Transverse colon (tissue), 4 donors: ENCODE data around the gene CLEC3B. TPM values are rescaled to one million over a fixed set of nuclear protein-coding genes. Genes with fewer than 3 reads are reported as not detected.
"Not testable (repeated sequence)": the region's sequence is repeated elsewhere in the genome, so short reads cannot be mapped to it uniquely, and the experiment has no call there.

Experiments
- DNase-seq: peaks from one replicate; pipeline ENCODE4 v3.0.0-alpha.2; 2019
- H3K27ac ChIP-seq, 4 donors: fragments of 200-600 bp; sonication (generic); 2 replicates each; pipeline ENCODE4 v1.5.1; 2016 to 2018; ENCODE audit warnings: inconsistent platforms in 4 of 4
- H3K27me3 ChIP-seq: fragments of 200-600 bp; sonication (generic); 2 replicates; pipeline ENCODE4 v1.5.1; 2017; ENCODE audit warnings: inconsistent platforms
- H3K36me3 ChIP-seq, 4 donors: fragments of 200-600 bp; sonication (generic); 2 replicates each; pipeline ENCODE4 v1.5.1; 2017 to 2019; ENCODE audit warnings: inconsistent platforms in 4 of 4
- H3K4me1 ChIP-seq, 4 donors: fragments of 200-600 bp; sonication (generic); 2 replicates each; pipeline ENCODE4 v1.5.1; 2017 to 2020; ENCODE audit warnings: inconsistent platforms in 4 of 4
- H3K4me3 ChIP-seq, 4 donors: fragments of 200-600 bp; sonication (generic); 1 replicate in 1 of 4; 2 replicates in 3 of 4; pipeline versions ENCODE4 v1.5.1 to v1.6.1; 2017 to 2019; ENCODE audit warnings: inconsistent platforms in 4 of 4
- H3K9me3 ChIP-seq, 2 donors: fragments of 200-600 bp; sonication (generic); 2 replicates each; pipeline ENCODE4 v1.5.1; 2017 to 2019; ENCODE audit warnings: inconsistent platforms in 2 of 2
- CTCF ChIP-seq, 5 experiments: fragments of 200-600 bp in 3 of 5; fragments of 450-650 bp in 2 of 5; sonication (generic) in 3 of 5; IDR thresholded peaks; 1 replicate in 2 of 5; 2 replicates in 3 of 5; pipeline ENCODE4 v1.5.1; 2016 to 2017; ENCODE audit warnings: antibody characterized with exemption in 5 of 5, inconsistent platforms in 3 of 5, mild to moderate bottlenecking in 2 of 5, moderate library complexity in 1 of 5
- EP300 ChIP-seq: sonication (generic); formaldehyde crosslinking; IDR thresholded peaks from one replicate; pipeline ENCODE4 v1.6.1; 2017; ENCODE audit warnings: antibody characterized with exemption, low read depth
- POLR2A ChIP-seq: fragments of 450-650 bp; IDR thresholded peaks from one replicate; pipeline ENCODE4 v1.6.1; 2016; ENCODE audit warnings: antibody characterized with exemption, mild to moderate bottlenecking, moderate library complexity
- POLR2AphosphoS5 ChIP-seq, 3 donors: sonication (generic); formaldehyde crosslinking; IDR thresholded peaks; one replicate each; pipeline ENCODE4 v1.6.1; 2016; ENCODE audit warnings: antibody characterized with exemption in 3 of 3
- WGBS, 2 donors: methylation state at CpG; one replicate each; pipeline ENCODE4 v1.1.5; 2018; ENCODE audit warnings: low coverage in 1 of 2; 5-methylcytosine and 5-hydroxymethylcytosine counted together
- in situ Hi-C, 4 donors: fragments of 200-750 bp; cut with MboI; loops; one replicate each; pipeline versions ENCODE4 v1.15.0 to v1.15.1; 2017; ENCODE audit warnings: low sequenced_read_pairs in 3 of 4, low pct_ligation_motif_present in 1 of 4, low pct_unique_long_range_greater_than_20kb in 1 of 4
- intact Hi-C: fragments of 100-400 bp; cut with DNase I; formaldehyde crosslinking; loops from one replicate; pipeline ENCODE4 v1.15.1; 2023; ENCODE audit warnings: low total_unique reads
- total RNA-seq, 4 donors: library from RNA; depleted of rRNA; stranded (reverse); fragments of >200 nt; gene quantifications; one replicate each; pipeline ENCODE4 v1.1.0, GENCODE V29; 2016

Gene CLEC3B
- total RNA-seq, 4 donors from 2014 or later, result 6.0 to 70.7 (median 16.4) TPM

GRCh38 chr3:45071075-45071474 lies 45.0 kb downstream of the CLEC3B start:
- intact Hi-C loops (no loop called here), in situ Hi-C loops (no loop called here)
- Histone ChIP-seq H3K27me3 (no peaks in the 10 kb centered on the region), H3K4me1 (peaks cover 0 to 35% (median 13%) of the 10 kb centered on the region in 4 donors), H3K27ac (no peak overlapping the region), H3K36me3 (no peaks in the 10 kb centered on the region), H3K4me3 (no peak overlapping the region), H3K9me3 (no peaks in the 10 kb centered on the region)
- TF ChIP-seq POLR2AphosphoS5 (IDR thresholded peaks at IDR 0.05), result no peak
- TF ChIP-seq CTCF (IDR thresholded peaks at IDR 0.05), result no peak
- no peak for TF ChIP-seq EP300
- no peak for TF ChIP-seq POLR2A
- DNase-seq, result no peak

GRCh38 chr3:45075821-45076625 lies 49.9 kb downstream of the CLEC3B start:
- no peaks in the 10 kb centered on the region for H3K9me3 ChIP-seq
- H3K27ac ChIP-seq, result no peak overlapping the region
- no peak for DNase-seq
- 70 to 87% methylated on average over 2 to 11 of the region's 11 CpGs for WGBS, 2 donors
- H3K36me3 ChIP-seq, result no peaks in the 10 kb centered on the region
- intact Hi-C loops, result no loop called here
- no peaks in the 10 kb centered on the region for H3K27me3 ChIP-seq
- no peak overlapping the region for H3K4me3 ChIP-seq
- peaks cover 3 to 14% (median 13%) of the 10 kb centered on the region in 4 donors for H3K4me1 ChIP-seq
- in situ Hi-C loops, result no loop called here
- TF ChIP-seq POLR2A (no peak), POLR2AphosphoS5 (IDR thresholded peaks at IDR 0.05) (no peak), CTCF (IDR thresholded peaks at IDR 0.05) (no peak), EP300 (no peak)

GRCh38 chr3:45078256-45078655 lies 52.2 kb downstream of the CLEC3B start:
- H3K4me1 ChIP-seq, result peaks cover 3 to 14% (median 13%) of the 10 kb centered on the region in 4 donors
- WGBS, 2 donors, result 60 to 100% methylated on average over 1 of the region's 1 CpG
- intact Hi-C loops, result not testable (repeated sequence)

GRCh38 chr3:45078910-45079522 lies 52.9 kb downstream of the CLEC3B start:
- 63 to 100% methylated on average over 1 to 8 of the region's 8 CpGs for WGBS, 2 donors
- in situ Hi-C loops, result no loop called here
- Histone ChIP-seq H3K4me1 (peaks cover 3 to 14% (median 13%) of the 10 kb centered on the region in 4 donors), H3K27ac (peak overlapping the region; percentile 47 to 77 (median 62)), H3K36me3 (no peaks in the 10 kb centered on the region), H3K9me3 (no peaks in the 10 kb centered on the region), H3K4me3 (no peak overlapping the region), H3K27me3 (no peaks in the 10 kb centered on the region)
- TF ChIP-seq CTCF (IDR thresholded peaks at IDR 0.05) (peak in 4 of 5 experiments; percentile 15 to 55 (median 41)), POLR2AphosphoS5 (IDR thresholded peaks at IDR 0.05) (no peak), POLR2A (no peak)
- peak; percentile 47 for DNase-seq
- intact Hi-C loops, result no loop called here

More at GRCh38 chr3:45078256-45078655, 52.2 kb downstream of the CLEC3B start:
- H3K4me3 ChIP-seq, H3K27me3 ChIP-seq, in situ Hi-C loops, H3K9me3 ChIP-seq, DNase-seq, H3K36me3 ChIP-seq: not testable (repeated sequence)
- H3K27ac ChIP-seq, result peak overlapping the region in 1 of 4 donors; percentile 47
